Activated CD8-positive, alpha-beta T cell treated with anti-CD3 and anti-CD28 coated beads for 36 hours (primary cell): ENCODE data around the gene ASTN2. TPM values are rescaled to one million over a fixed set of nuclear protein-coding genes. Genes with fewer than 3 reads are reported as not detected.

ENCODE experiments used
- ATAC-seq: fragments of 200-7000 bp; cut with Tn5 transposase; one replicate; pipeline ENCODE4 v1.10.0; 2021; ENCODE audit warnings: mild to moderate bottlenecking, moderate library complexity
- CTCF ChIA-PET: fragments of 350-600 bp; sonication (Branson Sonifier 250); formaldehyde crosslinking; loops from one replicate; lab custom pipeline; 2021; ENCODE audit warnings: antibody characterized with exemption; lab: Charles Lee
- POLR2A ChIA-PET: fragments of 350-600 bp; sonication (Branson Sonifier 250); formaldehyde crosslinking; loops from one replicate; lab custom pipeline; 2021; ENCODE audit warnings: antibody characterized with exemption; lab: Charles Lee
- DNase-seq: peaks from one replicate; pipeline ENCODE4 v3.0.0-alpha.2; 2020
- H3K27ac Mint-ChIP-seq: one replicate; pipeline ENCODE4 v1.8.0; 2021; ENCODE audit warnings: mild to moderate bottlenecking, mixed read lengths
- H3K27me3 Mint-ChIP-seq: one replicate; pipeline ENCODE4 v1.8.0; 2021; ENCODE audit warnings: mixed read lengths
- H3K36me3 Mint-ChIP-seq: one replicate; pipeline ENCODE4 v1.8.0; 2021; ENCODE audit warnings: low read depth, mixed read lengths
- H3K4me1 Mint-ChIP-seq: one replicate; pipeline ENCODE4 v1.8.0; 2021; ENCODE audit warnings: low read depth, mixed read lengths
- H3K4me3 Mint-ChIP-seq: one replicate; pipeline ENCODE4 v1.8.0; 2021; ENCODE audit warnings: mild to moderate bottlenecking, moderate library complexity, mixed read lengths
- H3K9me3 Mint-ChIP-seq: one replicate; pipeline ENCODE4 v1.8.0; 2021; ENCODE audit warnings: mixed read lengths
- intact Hi-C: fragments of 100-400 bp; cut with micrococcal nuclease; formaldehyde crosslinking; loops from one replicate; pipeline ENCODE4 v1.10.0; 2022
- total RNA-seq, 2 experiments: library from RNA; stranded (reverse); gene quantifications; one replicate each; pipeline ENCODE4 v1.2.3, GENCODE V29; 2021
- TF ChIP-seq, protein P1 (sequence below): fragments of 200-600 bp; IDR thresholded peaks from one replicate; pipeline ENCODE4 v1.8.0; 2022; ENCODE audit warnings: antibody characterized with exemption, mild to moderate bottlenecking

ASTN2 gene
- total RNA-seq, 2 experiments from 2014 or later = 5.2 to 5.7 TPM

DNA sequence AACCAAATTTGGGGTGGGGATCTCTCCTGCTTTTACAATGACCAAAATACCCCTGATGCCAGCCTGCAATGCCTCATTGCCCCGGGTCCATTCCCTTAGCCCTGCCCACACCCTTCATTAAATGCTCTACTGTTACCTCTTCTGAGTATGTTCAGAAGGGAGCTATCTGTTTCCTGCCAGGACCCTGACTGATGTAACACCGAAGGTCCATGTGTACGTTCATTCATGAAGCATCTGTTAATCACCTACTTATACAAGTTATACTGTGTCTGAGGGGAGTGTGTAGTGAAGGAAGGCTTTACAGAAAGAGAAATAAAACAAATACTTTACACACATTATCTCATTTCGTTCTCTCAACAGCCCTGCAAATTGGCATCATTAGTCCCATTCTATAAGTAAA is 51.9 kb downstream of the ASTN2 start:
- no peaks in the 10 kb centered on the region for H3K36me3 Mint-ChIP-seq
- CTCF ChIA-PET = no interaction called here
- intact Hi-C loops = no loop called here
- TF ChIP-seq, protein P1, sequence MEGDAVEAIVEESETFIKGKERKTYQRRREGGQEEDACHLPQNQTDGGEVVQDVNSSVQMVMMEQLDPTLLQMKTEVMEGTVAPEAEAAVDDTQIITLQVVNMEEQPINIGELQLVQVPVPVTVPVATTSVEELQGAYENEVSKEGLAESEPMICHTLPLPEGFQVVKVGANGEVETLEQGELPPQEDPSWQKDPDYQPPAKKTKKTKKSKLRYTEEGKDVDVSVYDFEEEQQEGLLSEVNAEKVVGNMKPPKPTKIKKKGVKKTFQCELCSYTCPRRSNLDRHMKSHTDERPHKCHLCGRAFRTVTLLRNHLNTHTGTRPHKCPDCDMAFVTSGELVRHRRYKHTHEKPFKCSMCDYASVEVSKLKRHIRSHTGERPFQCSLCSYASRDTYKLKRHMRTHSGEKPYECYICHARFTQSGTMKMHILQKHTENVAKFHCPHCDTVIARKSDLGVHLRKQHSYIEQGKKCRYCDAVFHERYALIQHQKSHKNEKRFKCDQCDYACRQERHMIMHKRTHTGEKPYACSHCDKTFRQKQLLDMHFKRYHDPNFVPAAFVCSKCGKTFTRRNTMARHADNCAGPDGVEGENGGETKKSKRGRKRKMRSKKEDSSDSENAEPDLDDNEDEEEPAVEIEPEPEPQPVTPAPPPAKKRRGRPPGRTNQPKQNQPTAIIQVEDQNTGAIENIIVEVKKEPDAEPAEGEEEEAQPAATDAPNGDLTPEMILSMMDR = no peak
- H3K27me3 Mint-ChIP-seq = no peaks in the 10 kb centered on the region
- DNase-seq (no peak), ATAC-seq (no peak)
- no peak overlapping the region for H3K4me3 Mint-ChIP-seq
- POLR2A ChIA-PET = no interaction called here
- no peaks in the 10 kb centered on the region for H3K4me1 Mint-ChIP-seq
- no peak overlapping the region for H3K27ac Mint-ChIP-seq
- H3K9me3 Mint-ChIP-seq = no peaks in the 10 kb centered on the region

DNA sequence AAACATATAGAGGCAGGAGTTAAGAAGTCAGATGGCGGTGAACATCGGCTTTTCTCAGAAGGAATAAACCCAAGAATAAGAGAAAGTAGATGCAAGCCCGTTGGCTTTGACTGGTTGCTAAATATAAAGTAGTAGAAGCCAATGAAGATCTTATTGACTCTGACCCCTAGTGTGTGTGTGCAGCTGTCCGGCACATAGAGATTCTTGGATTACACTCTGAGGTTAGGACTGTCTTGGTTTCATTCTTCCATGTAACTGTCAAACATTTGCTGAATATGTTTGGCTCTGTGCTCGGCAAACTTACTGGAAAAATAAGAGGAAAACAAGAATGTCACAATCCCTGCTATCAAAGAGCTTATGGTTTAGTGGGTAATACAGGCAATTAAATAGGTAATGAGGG is 54.9 kb downstream of the ASTN2 start:
- no peaks in the 10 kb centered on the region for H3K36me3 Mint-ChIP-seq
- intact Hi-C loops = no loop called here
- H3K4me3 Mint-ChIP-seq = no peak overlapping the region
- DNase-seq (no peak), ATAC-seq (no peak)
- H3K27me3 Mint-ChIP-seq = no peaks in the 10 kb centered on the region
- POLR2A ChIA-PET = no interaction called here
- H3K9me3 Mint-ChIP-seq = peaks cover 2% of the 10 kb centered on the region
- CTCF ChIA-PET = no interaction called here
- H3K4me1 Mint-ChIP-seq = no peaks in the 10 kb centered on the region
- TF ChIP-seq, protein P1 = no peak
- no peak overlapping the region for H3K27ac Mint-ChIP-seq

DNA sequence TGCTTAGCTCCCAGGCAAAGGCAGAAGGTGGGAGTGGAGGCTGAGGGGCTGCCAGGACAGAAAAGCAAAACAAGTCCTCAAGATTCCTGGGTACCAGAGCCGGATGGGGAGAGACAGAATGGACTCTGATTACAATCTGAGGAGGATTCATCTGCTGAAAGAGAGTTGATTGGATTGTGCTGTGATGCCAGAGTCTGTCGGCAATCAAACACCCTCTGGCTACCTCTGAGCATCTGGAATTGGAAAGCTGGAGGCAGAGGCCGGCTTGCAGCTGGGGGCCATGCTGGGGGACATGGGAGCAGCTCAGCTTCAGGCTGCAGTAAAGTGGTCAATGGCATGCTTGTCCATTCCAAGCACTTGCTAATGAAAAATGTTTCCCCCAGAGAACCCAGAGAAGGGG is 59.3 kb downstream of the ASTN2 start:
- Mint-ChIP-seq H3K4me3 (no peak overlapping the region), H3K27me3 (no peaks in the 10 kb centered on the region), H3K4me1 (no peaks in the 10 kb centered on the region), H3K36me3 (no peaks in the 10 kb centered on the region), H3K9me3 (peaks cover 2% of the 10 kb centered on the region), H3K27ac (no peak overlapping the region)
- POLR2A ChIA-PET = no interaction called here
- intact Hi-C loops = no loop called here
- TF ChIP-seq, protein P1 = no peak
- no peak for DNase-seq
- no peak for ATAC-seq
- CTCF ChIA-PET = no interaction called here

DNA sequence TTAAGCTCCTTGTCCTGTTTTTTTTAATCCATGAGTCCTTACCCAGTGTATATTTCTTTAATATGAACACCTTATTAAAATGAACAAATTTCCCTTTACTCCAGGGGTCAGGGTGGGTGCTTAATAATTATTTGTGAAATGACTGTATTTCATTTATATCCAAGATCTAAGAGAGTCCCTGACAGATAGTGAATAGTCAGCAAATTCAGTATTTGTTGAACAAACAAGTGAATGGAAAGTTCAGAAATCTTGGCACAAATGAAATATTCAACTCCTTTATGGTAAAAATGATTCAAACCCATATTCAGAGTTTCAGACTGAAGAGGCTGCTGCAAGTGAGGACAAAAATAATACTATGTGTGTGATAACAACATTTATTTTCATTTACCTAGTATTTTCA is 59.9 kb downstream of the ASTN2 start:
- DNase-seq (no peak), ATAC-seq (no peak)
- no peaks in the 10 kb centered on the region for H3K27me3 Mint-ChIP-seq
- TF ChIP-seq, protein P1 = no peak
- no peak overlapping the region for H3K4me3 Mint-ChIP-seq
- H3K27ac Mint-ChIP-seq = no peak overlapping the region
- peaks cover 2% of the 10 kb centered on the region for H3K9me3 Mint-ChIP-seq
- no peaks in the 10 kb centered on the region for H3K36me3 Mint-ChIP-seq
- ChIA-PET CTCF (no interaction called here), POLR2A (no interaction called here)
- intact Hi-C loops = no loop called here
- H3K4me1 Mint-ChIP-seq = no peaks in the 10 kb centered on the region

DNA sequence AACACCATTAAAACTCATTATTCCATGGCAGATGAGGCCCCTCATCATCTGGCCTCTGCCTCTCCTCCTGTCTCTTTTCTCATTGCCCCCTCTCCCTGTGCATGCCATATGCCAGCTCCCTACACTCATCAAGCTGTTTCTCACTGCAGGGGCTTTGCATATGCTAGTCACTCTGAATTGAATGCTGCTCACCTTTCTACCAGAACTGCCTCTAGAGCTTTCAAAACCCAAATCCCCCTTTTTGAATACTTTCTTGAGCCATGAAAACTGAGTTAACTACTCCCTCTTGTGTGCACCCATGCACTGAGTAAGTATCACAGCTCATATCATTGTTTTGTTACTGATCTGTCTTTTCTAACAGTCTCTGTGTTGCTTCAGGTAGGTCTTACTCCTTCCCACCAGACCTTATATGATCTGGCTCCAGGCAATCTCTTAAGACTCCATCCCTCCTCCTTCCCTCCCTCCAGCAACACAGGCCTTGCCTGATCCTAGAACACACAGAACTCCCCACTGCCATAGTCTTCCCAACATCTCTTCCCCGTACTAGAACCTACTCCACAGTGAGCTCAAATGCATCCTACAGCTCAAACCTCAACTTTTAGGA is 60.5 kb downstream of the ASTN2 start:
- H3K27ac Mint-ChIP-seq = no peak overlapping the region
- no peaks in the 10 kb centered on the region for H3K4me1 Mint-ChIP-seq
- no peaks in the 10 kb centered on the region for H3K36me3 Mint-ChIP-seq
- ATAC-seq (no peak), DNase-seq (no peak)
- ChIA-PET CTCF (no interaction called here), POLR2A (no interaction called here)
- peaks cover 2% of the 10 kb centered on the region for H3K9me3 Mint-ChIP-seq
- intact Hi-C loops = no loop called here
- H3K4me3 Mint-ChIP-seq = no peak overlapping the region
- TF ChIP-seq, protein P1 = no peak
- no peaks in the 10 kb centered on the region for H3K27me3 Mint-ChIP-seq
